Measurements from ENCODE around the gene MAMDC2.

GRCh38 chr9:70061776-70062175, 18.1 kb downstream of the MAMDC2 start:
- no peak for TF ChIP-seq CTCF (conservative IDR thresholded peaks at IDR 0.05)
- no peak for TF ChIP-seq EZH2 (IDR thresholded peaks at IDR 0.05; ENCODE audit: low read depth)

Data from PC-9 (cell line).